Measurements from ENCODE around the gene LAMTOR2.
A peak's percentile ranks its signal among the peaks of the same experiment; 100 is the strongest.

The LAMTOR2 gene

GRCh38 chr1:156099282-156099681, 44.7 kb downstream of the LAMTOR2 start:
- no peak for DNase-seq

- peak; percentile 55 for DNase-seq
Observed at GRCh38 chr1:156100205-156100995, 45.8 kb downstream of the LAMTOR2 start.

- no peak for DNase-seq
Observed at GRCh38 chr1:156101880-156102279, 47.3 kb downstream of the LAMTOR2 start.

GRCh38 chr1:156102633-156103511, 48.3 kb downstream of the LAMTOR2 start:
- no peak for DNase-seq

- DNase-seq, result no peak
Observed at GRCh38 chr1:156103521-156103947, 49.0 kb downstream of the LAMTOR2 start.

GRCh38 chr1:156104065-156104810, 49.7 kb downstream of the LAMTOR2 start:
- DNase-seq, result no peak

GRCh38 chr1:156104861-156105832, 50.6 kb downstream of the LAMTOR2 start:
- DNase-seq, result no peak

GRCh38 chr1:156106624-156107488, 52.3 kb downstream of the LAMTOR2 start:
- DNase-seq, result no peak

GRCh38 chr1:156108057-156108456, 53.5 kb downstream of the LAMTOR2 start:
- no peak for DNase-seq

Measured in NCI-H1092 treated with DMSO at 0.1 percent for 48 hours (cell line).